H1 (cell line): ENCODE data around the gene ZNF700. TPM values are rescaled to one million over a fixed set of nuclear protein-coding genes. Genes with fewer than 3 reads are reported as not detected.

Source experiments
- CTCF ChIA-PET: fragments of 300-600 bp; sonication (Branson Sonifier 250); formaldehyde crosslinking; loops from one replicate; lab custom pipeline; 2021; ENCODE audit not compliant: partially characterized antibody; lab: Charles Lee
- POLR2A ChIA-PET: fragments of 300-600 bp; sonication (Branson Sonifier 250); formaldehyde crosslinking; loops from one replicate; lab custom pipeline; 2021; ENCODE audit warnings: inconsistent platforms; ENCODE audit not compliant: partially characterized antibody; lab: Charles Lee
- DNase-seq, 2 experiments: peaks; one replicate each; pipeline versions ENCODE4 v3.0.0 to v3.0.0-alpha.2; 2010 to 2022; ENCODE audit warnings: low spot score in 2 of 2, low read depth in 1 of 2, mixed read lengths in 1 of 2
- FAIRE-seq: peaks from 2 replicates; lab custom pipeline; 2011; peaks lifted over from hg19 to GRCh38; lab: Jason Lieb, UNC
- H2AFZ ChIP-seq: 2 replicates; pipeline ENCODE4 v1.8.1; 2012; ENCODE audit warnings: low read length, inconsistent platforms
- H2AK5ac ChIP-seq: 2 replicates; pipeline ENCODE4 v1.6.1; 2013; ENCODE audit warnings: low read depth, low read length
- H2BK120ac ChIP-seq: replicated peaks from 2 replicates; pipeline ENCODE3; 2013; ENCODE audit warnings: low read depth, low read length, inconsistent platforms
- H2BK12ac ChIP-seq: 2 replicates; pipeline ENCODE4 v1.6.1; 2013; ENCODE audit warnings: low read depth, low read length
- H2BK15ac ChIP-seq: 2 replicates; pipeline ENCODE4 v1.6.1; 2013; ENCODE audit warnings: low read length
- H2BK20ac ChIP-seq: 2 replicates; pipeline ENCODE4 v1.6.1; 2013; ENCODE audit warnings: low read length
- H2BK5ac ChIP-seq: 2 replicates; pipeline ENCODE4 v1.6.1; 2013; ENCODE audit warnings: low read depth, low read length
- H3K14ac ChIP-seq: 2 replicates; pipeline ENCODE4 v1.6.1; 2013; ENCODE audit warnings: inconsistent platforms; ENCODE audit not compliant: insufficient read length
- H3K18ac ChIP-seq: 2 replicates; pipeline ENCODE4 v1.6.1; 2013; ENCODE audit warnings: low read length; ENCODE audit errors: extremely low read depth
- H3K23ac ChIP-seq: 2 replicates; pipeline ENCODE4 v1.6.1; 2013; ENCODE audit warnings: inconsistent platforms; ENCODE audit not compliant: insufficient read length
- H3K23me2 ChIP-seq: 2 replicates; pipeline ENCODE4 v1.6.1; 2013; ENCODE audit warnings: low read depth, low read length
- H3K27ac ChIP-seq: 2 replicates; pipeline ENCODE4 v1.6.1; 2011; ENCODE audit warnings: low read depth, low read length, inconsistent platforms
- H3K27me3 ChIP-seq, 4 experiments: replicated peaks in 1 of 4; 1 replicate in 1 of 4; 2 replicates in 3 of 4; pipeline versions ENCODE4 v1.6.1 to v1.8.1; 2011 to 2013; ENCODE audit warnings: low read length in 3 of 4, mild to moderate bottlenecking in 3 of 4, inconsistent platforms in 2 of 4, mixed read lengths in 2 of 4, moderate library complexity in 1 of 4; ENCODE audit not compliant: control insufficient read depth in 3 of 4, insufficient read depth in 3 of 4; ENCODE audit errors: extremely low read depth in 1 of 4
- H3K36me3 ChIP-seq, 4 experiments: 2 replicates each; pipeline versions ENCODE4 v1.6.1 to v1.8.1; 2011 to 2013; ENCODE audit warnings: mild to moderate bottlenecking in 4 of 4, low read length in 3 of 4, moderate library complexity in 2 of 4, control low read depth in 1 of 4, inconsistent platforms in 1 of 4; ENCODE audit not compliant: insufficient read depth in 4 of 4, control insufficient read depth in 2 of 4
- H3K4ac ChIP-seq: replicated peaks from 2 replicates; pipeline ENCODE3; 2013; ENCODE audit warnings: low read length, low read depth, mixed read lengths, inconsistent platforms; ENCODE audit not compliant: insufficient read length
- H3K4me1 ChIP-seq, 4 experiments: replicated peaks in 1 of 4; 1 replicate in 1 of 4; 2 replicates in 3 of 4; pipeline versions ENCODE4 v1.6.1 to v1.8.1; 2011 to 2013; ENCODE audit warnings: low read length in 3 of 4, inconsistent platforms in 2 of 4, mixed read lengths in 1 of 4; ENCODE audit not compliant: insufficient read depth in 4 of 4, control insufficient read depth in 3 of 4
- H3K4me2 ChIP-seq, 2 experiments: 2 replicates each; pipeline versions ENCODE4 v1.6.1 to v1.8.1; 2011 to 2013; ENCODE audit warnings: low read depth in 2 of 2, low read length in 2 of 2, control low read depth in 1 of 2, inconsistent platforms in 1 of 2, mild to moderate bottlenecking in 1 of 2; ENCODE audit not compliant: insufficient read depth in 1 of 2
- H3K4me3 ChIP-seq, 4 experiments: fragments of 200-600, 300-600 bp in 1 of 4; sonication (generic), shearing (Covaris generic), sonication (Bioruptor Twin) in 1 of 4; 2 replicates each; pipeline versions ENCODE4 v1.5.1 to v1.8.1; 2011 to 2016; ENCODE audit warnings: low read length in 4 of 4, low read depth in 3 of 4, control low read depth in 2 of 4, inconsistent platforms in 2 of 4, mild to moderate bottlenecking in 2 of 4, mixed read lengths in 1 of 4, moderate library complexity in 1 of 4; ENCODE audit not compliant: insufficient read depth in 2 of 4; ENCODE audit errors: extremely low read depth in 1 of 4
- H3K56ac ChIP-seq: replicated peaks from 2 replicates; pipeline ENCODE3; 2013; ENCODE audit warnings: low read depth, mild to moderate bottlenecking, mixed read lengths, low read length, inconsistent platforms; ENCODE audit not compliant: insufficient read length
- H3K79me1 ChIP-seq: 2 replicates; pipeline ENCODE4 v1.6.1; 2013; ENCODE audit warnings: low read depth, low read length, control low read depth
- H3K79me2 ChIP-seq, 2 experiments: 2 replicates each; pipeline versions ENCODE4 v1.6.1 to v1.8.1; 2012 to 2013; ENCODE audit warnings: low read length in 2 of 2, mild to moderate bottlenecking in 2 of 2, inconsistent platforms in 1 of 2; ENCODE audit not compliant: insufficient read depth in 2 of 2, control insufficient read depth in 1 of 2
- H3K9ac ChIP-seq, 4 experiments: replicated peaks in 1 of 4; 1 replicate in 1 of 4; 2 replicates in 3 of 4; pipeline versions ENCODE4 v1.6.1 to v1.8.1; 2011 to 2013; ENCODE audit warnings: low read depth in 3 of 4, low read length in 3 of 4, control low read depth in 2 of 4, mild to moderate bottlenecking in 2 of 4, moderate library complexity in 2 of 4, inconsistent platforms in 1 of 4; ENCODE audit errors: extremely low read depth in 1 of 4
- H3K9me3 ChIP-seq, 2 experiments: 2 replicates each; pipeline versions ENCODE4 v1.6.1 to v1.8.1; 2012 to 2013; ENCODE audit warnings: mild to moderate bottlenecking in 2 of 2, moderate library complexity in 2 of 2, control low read depth in 1 of 2, inconsistent platforms in 1 of 2, low read depth in 1 of 2, low read length in 1 of 2, mixed read lengths in 1 of 2; ENCODE audit not compliant: insufficient read depth in 2 of 2
- H4K20me1 ChIP-seq, 2 experiments: replicated peaks in 1 of 2; 2 replicates each; pipeline versions ENCODE3 to v1.8.1; 2011 to 2013; ENCODE audit warnings: inconsistent platforms in 2 of 2, low read length in 2 of 2, mild to moderate bottlenecking in 1 of 2; ENCODE audit not compliant: insufficient read depth in 2 of 2, control insufficient read depth in 1 of 2
- H4K5ac ChIP-seq: 2 replicates; pipeline ENCODE4 v1.6.1; 2013; ENCODE audit warnings: low read length, low read depth, mixed read lengths, inconsistent platforms; ENCODE audit not compliant: insufficient read length
- H4K8ac ChIP-seq: 2 replicates; pipeline ENCODE4 v1.8.0; 2013; ENCODE audit warnings: mild to moderate bottlenecking, moderate library complexity, low read length, inconsistent platforms; ENCODE audit not compliant: insufficient read depth; ENCODE audit errors: extremely low read depth
- H4K91ac ChIP-seq: replicated peaks from 2 replicates; pipeline ENCODE3; 2013; ENCODE audit warnings: low read length, mixed read lengths, inconsistent platforms; ENCODE audit not compliant: insufficient read length
- BCL11A ChIP-seq, 2 experiments: IDR thresholded peaks; one replicate each; pipeline ENCODE4 v1.6.1; 2011; ENCODE audit warnings: low read depth in 2 of 2, low read length in 2 of 2, mild to moderate bottlenecking in 2 of 2
- CHD1 ChIP-seq: IDR thresholded peaks from 2 replicates; pipeline ENCODE4 v1.6.1; 2012; ENCODE audit warnings: low read depth, low read length, improper control_type of control experiment
- CREB1 ChIP-seq: IDR thresholded peaks from 2 replicates; pipeline ENCODE4 v1.6.1; 2012; ENCODE audit warnings: inconsistent platforms
- EP300 ChIP-seq, 2 experiments: IDR thresholded peaks; 1 replicate in 1 of 2; 2 replicates in 1 of 2; pipeline ENCODE4 v1.6.1; 2011 to 2012; ENCODE audit warnings: low read depth in 2 of 2, low read length in 2 of 2, mild to moderate bottlenecking in 2 of 2, borderline replicate concordance in 1 of 2, inconsistent platforms in 1 of 2, moderate library complexity in 1 of 2
- NRF1 ChIP-seq: IDR thresholded peaks from 2 replicates; pipeline ENCODE4 v1.6.1; 2011; ENCODE audit warnings: mild to moderate bottlenecking, low read depth, low read length, improper control_type of control experiment
- POLR2A ChIP-seq, 2 experiments: IDR thresholded peaks; 1 replicate in 1 of 2; 2 replicates in 1 of 2; pipeline ENCODE4 v1.6.1; 2011; ENCODE audit warnings: low read depth in 2 of 2, low read length in 2 of 2, mild to moderate bottlenecking in 2 of 2; ENCODE audit errors: control extremely low read depth in 1 of 2
- POLR2AphosphoS5 ChIP-seq: IDR thresholded peaks from 2 replicates; pipeline ENCODE4 v1.6.1; 2011; ENCODE audit warnings: low read depth, low read length
- RAD21 ChIP-seq, 2 experiments: IDR thresholded peaks in 1 of 2; conservative IDR thresholded peaks in 1 of 2; 2 replicates each; pipeline ENCODE4 v1.6.1; 2011; ENCODE audit warnings: low read depth in 2 of 2, low read length in 2 of 2, improper control_type of control experiment in 1 of 2, inconsistent platforms in 1 of 2, mild to moderate bottlenecking in 1 of 2, moderate library complexity in 1 of 2
- RBBP5 ChIP-seq: IDR thresholded peaks from 2 replicates; pipeline ENCODE4 v1.7.1; 2012; ENCODE audit warnings: low read depth, mild to moderate bottlenecking, inconsistent platforms, low read length, moderate library complexity, borderline replicate concordance
- SRF ChIP-seq: IDR thresholded peaks from 2 replicates; pipeline ENCODE4 v1.6.1; 2011; ENCODE audit warnings: mild to moderate bottlenecking, low read depth, low read length, moderate library complexity
- TAF1 ChIP-seq: IDR thresholded peaks from 2 replicates; pipeline ENCODE4 v1.6.1; 2011; ENCODE audit warnings: mild to moderate bottlenecking, low read depth, low read length
- USF2 ChIP-seq: IDR thresholded peaks from 2 replicates; pipeline ENCODE4 v1.6.1; 2011; ENCODE audit warnings: low read length, improper control_type of control experiment
- ZNF274 ChIP-seq: IDR thresholded peaks from 2 replicates; pipeline ENCODE4 v1.7.0; 2012; ENCODE audit warnings: low read length, borderline replicate concordance; ENCODE audit errors: extremely low read depth
- polyA plus RNA-seq, 7 experiments: library from polyadenylated mRNA; depleted of rRNA in 3 of 7; stranded (reverse) in 5 of 7; unstranded in 2 of 7; fragments of >200 nt in 5 of 7; fragments of 200-250 nt in 2 of 7; gene quantifications; 1 replicate in 5 of 7; 2 replicates in 1 of 7; 4 replicates in 1 of 7; pipeline versions ENCODE4 v1.2.1 to v1.2.3, GENCODE V29; 2011 to 2013; ENCODE audit warnings: missing spikeins in 2 of 7, mixed read lengths in 2 of 7
- total RNA-seq: library from RNA; stranded (reverse); fragmentation: NEBNext Ultra II Directional; extraction: Animal tissue kit (Norgen Biotek cat#: 25700); gene quantifications from 2 replicates; pipeline ENCODE4 v1.2.1, GENCODE V29; 2021

Gene ZNF700
- total and polyA plus RNA-seq, 2 of the 8 experiments (the other 6 are each of a cell fraction or from before 2014, with no cell fraction given): 3.0 to 10.5 TPM

- ChIA-PET POLR2A (no interaction called here), CTCF (interaction anchor here (1.1 to 1.9 kb wide), 4 partner anchors 9 to 117 kb away, joined by 4 to 8 read pairs (median 6); no protein-coding TSS in a partner anchor)
- H4K91ac ChIP-seq: no peak overlapping the region
- H2BK5ac ChIP-seq: no peak overlapping the region
- no peak overlapping the region for H3K4me3 ChIP-seq
- H3K4me2 ChIP-seq: no peak overlapping the region
- no peaks in the 10 kb centered on the region for H3K4me1 ChIP-seq
- H3K27me3 ChIP-seq: no peaks in the 10 kb centered on the region
- no peak overlapping the region for H3K18ac ChIP-seq
- no peak overlapping the region for H2BK12ac ChIP-seq
- H2AFZ ChIP-seq: no peak overlapping the region
- no peak overlapping the region for H2BK120ac ChIP-seq
- no peak overlapping the region for H3K56ac ChIP-seq
- peaks cover 2 to 63% (median 11%) of the 10 kb centered on the region in 4 experiments; a peak in 6 of 8 replicates for H3K36me3 ChIP-seq
- FAIRE-seq: no peak
- H3K79me1 ChIP-seq: no peaks in the 10 kb centered on the region; the same call in 1 of the 2 replicates
- no peak overlapping the region for H2AK5ac ChIP-seq
- no peak overlapping the region for H3K4ac ChIP-seq
- no peaks in the 10 kb centered on the region for H4K20me1 ChIP-seq
- no peak overlapping the region for H3K23ac ChIP-seq
- no peak overlapping the region for H3K14ac ChIP-seq
- no peak overlapping the region for H3K9ac ChIP-seq
- DNase-seq: no peak
- peaks cover 0 to 7% of the 10 kb centered on the region in 2 experiments; a peak in 2 of 4 replicates for H3K79me2 ChIP-seq
- H3K27ac ChIP-seq: no peak overlapping the region
- peaks cover 63 to 87% of the 10 kb centered on the region in 2 experiments for H3K9me3 ChIP-seq
- no peak overlapping the region for H2BK20ac ChIP-seq
- no peak overlapping the region for H4K5ac ChIP-seq
- H4K8ac ChIP-seq: no peak overlapping the region
- no peak overlapping the region for H2BK15ac ChIP-seq
- H3K23me2 ChIP-seq: no peaks in the 10 kb centered on the region
- no peak for TF ChIP-seq CREB1
- TF ChIP-seq TAF1: no peak
- TF ChIP-seq BCL11A (IDR thresholded peaks at IDR 0.05; ENCODE audit: low read depth in 2 of 2, low read length in 2 of 2): no peak
- peak; percentile 46; the same call in 1 of the 2 replicates for TF ChIP-seq ZNF274
- no peak for TF ChIP-seq RAD21 (IDR thresholded peaks at IDR 0.05 in 1 of 2, conservative IDR thresholded peaks at IDR 0.05 in 1 of 2; ENCODE audit: low read depth in 2 of 2, low read length in 2 of 2)
- TF ChIP-seq CHD1: no peak
- TF ChIP-seq POLR2A (IDR thresholded peaks at IDR 0.05; ENCODE audit: control extremely low read depth in 1 of 2, low read depth in 2 of 2, low read length in 2 of 2): no peak
- no peak for TF ChIP-seq POLR2AphosphoS5
- no peak for TF ChIP-seq SRF
- no peak for TF ChIP-seq NRF1
- peak in 1 of 2 experiments; percentile 67; a peak in 1 of 3 replicates for TF ChIP-seq EP300 (IDR thresholded peaks at IDR 0.05; ENCODE audit: borderline replicate concordance in 1 of 2, low read depth in 2 of 2, low read length in 2 of 2)
- no peak for TF ChIP-seq USF2
- no peak for TF ChIP-seq RBBP5
Observed at GRCh38 chr19:11942843-11943108, 17.9 kb downstream of the ZNF700 start.
